Measurements from ENCODE around the gene DAZL.

The DAZL gene

DNA sequence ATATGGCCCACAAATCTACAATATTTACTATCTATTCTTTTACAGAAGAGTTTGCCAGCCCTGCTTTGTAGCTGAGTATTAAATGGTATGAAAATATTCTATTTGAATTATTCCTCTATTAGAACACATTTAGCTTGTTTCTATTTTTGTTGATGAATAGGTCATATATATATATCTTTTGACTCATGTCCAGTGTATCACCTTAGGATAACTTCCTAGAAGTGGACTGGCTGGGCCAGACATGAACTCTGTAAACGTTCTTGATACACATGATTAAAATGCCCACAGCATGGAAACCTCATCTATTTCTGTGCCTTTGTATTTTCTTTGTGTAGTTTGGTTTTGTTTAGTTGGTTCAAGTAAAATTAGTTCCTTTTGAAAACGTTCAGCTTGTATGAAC is 37.1 kb downstream of the DAZL start:
- Mint-ChIP-seq H3K4me3 (no peak overlapping the region), H3K27ac (no peak overlapping the region), H3K9me3 (peaks cover 8% of the 10 kb centered on the region), H3K27me3 (peaks cover 31% of the 10 kb centered on the region), H3K36me3 (no peaks in the 10 kb centered on the region), H3K4me1 (no peaks in the 10 kb centered on the region)
- no peak for ATAC-seq

DNA sequence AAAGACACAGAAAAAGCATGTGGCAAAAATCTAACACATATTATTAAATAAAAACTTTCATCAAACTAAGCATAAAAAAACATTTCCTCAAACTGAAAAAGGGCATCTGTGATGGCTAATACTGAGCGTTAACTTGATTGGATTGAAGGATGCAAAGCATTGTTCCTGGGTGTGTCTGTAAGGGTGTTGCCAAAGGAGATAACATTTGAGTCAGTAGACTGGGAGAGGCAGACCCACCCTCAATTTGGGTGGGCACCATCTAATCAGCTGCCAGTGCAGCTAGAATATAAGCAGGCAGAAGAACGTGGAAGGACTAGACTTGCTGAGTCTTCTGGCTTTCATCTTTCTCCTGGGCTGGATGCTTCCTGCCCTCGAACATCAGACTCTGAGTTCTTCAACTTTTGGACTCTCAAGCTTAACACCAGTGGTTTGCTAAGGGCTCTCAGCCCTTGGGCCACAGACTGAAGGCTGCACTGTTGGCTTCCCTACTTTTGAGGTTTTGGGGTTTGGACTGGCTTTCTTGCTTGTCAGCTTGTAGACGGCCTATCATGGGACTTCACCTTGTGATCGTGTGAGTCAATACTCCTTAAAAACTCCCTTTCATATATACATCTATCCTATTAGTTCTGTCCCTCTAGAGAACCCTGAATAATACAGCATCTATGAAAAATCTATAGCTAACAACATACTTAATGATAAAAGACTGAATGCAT is 45.4 kb downstream of the DAZL start:
- H3K9me3 Mint-ChIP-seq = peaks cover 5% of the 10 kb centered on the region
- no peaks in the 10 kb centered on the region for H3K36me3 Mint-ChIP-seq
- no peaks in the 10 kb centered on the region for H3K4me1 Mint-ChIP-seq
- no peak for ATAC-seq
- no peak overlapping the region for H3K27ac Mint-ChIP-seq
- no peak overlapping the region for H3K4me3 Mint-ChIP-seq
- peaks cover 13% of the 10 kb centered on the region for H3K27me3 Mint-ChIP-seq

DNA sequence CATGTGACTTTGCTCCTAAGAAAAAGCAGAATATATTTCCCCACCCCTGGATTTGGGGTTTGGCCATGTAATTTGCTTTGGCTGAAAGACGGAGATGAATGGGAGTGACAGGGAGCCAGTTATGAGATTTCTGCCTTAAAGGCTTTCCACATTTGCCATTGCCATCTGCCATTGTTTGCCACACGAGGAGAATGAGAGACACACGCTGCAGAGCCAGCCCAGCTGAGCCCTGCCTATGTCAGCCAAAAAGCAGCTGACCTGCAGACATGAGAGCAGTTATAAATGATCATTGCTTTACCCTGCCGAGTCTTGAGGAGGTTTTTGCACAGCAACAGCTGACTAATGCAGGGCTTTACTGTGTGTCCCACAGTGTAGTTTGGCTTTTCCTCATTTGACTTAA is 51.1 kb downstream of the DAZL start:
- no peaks in the 10 kb centered on the region for H3K9me3 Mint-ChIP-seq
- H3K27ac Mint-ChIP-seq = no peak overlapping the region
- no peaks in the 10 kb centered on the region for H3K36me3 Mint-ChIP-seq
- H3K27me3 Mint-ChIP-seq = peaks cover 46% of the 10 kb centered on the region
- H3K4me1 Mint-ChIP-seq = no peaks in the 10 kb centered on the region
- no peak overlapping the region for H3K4me3 Mint-ChIP-seq
- no peak for ATAC-seq

DNA sequence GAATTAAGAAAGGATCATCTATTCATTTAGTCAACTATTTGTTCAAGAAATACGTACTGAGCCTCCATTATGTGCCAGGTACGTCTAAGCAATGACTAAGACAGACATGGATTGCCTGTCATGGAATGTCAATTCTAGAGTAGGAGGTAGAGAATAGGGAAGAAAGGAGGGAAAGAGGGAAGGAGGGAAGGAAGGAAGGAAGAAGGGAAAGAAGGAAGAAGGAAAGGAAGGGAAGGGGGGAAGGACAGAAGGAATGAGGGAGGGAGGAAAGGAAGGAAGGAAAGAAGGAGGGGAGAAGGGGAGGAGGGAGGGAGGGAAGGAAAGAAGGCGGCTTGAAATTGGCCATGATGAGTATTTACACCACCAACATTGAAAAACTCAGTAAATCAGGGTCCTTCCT is 52.5 kb downstream of the DAZL start:
- H3K9me3 Mint-ChIP-seq = peaks cover 2% of the 10 kb centered on the region
- no peaks in the 10 kb centered on the region for H3K36me3 Mint-ChIP-seq
- H3K27me3 Mint-ChIP-seq = peaks cover 35% of the 10 kb centered on the region
- H3K4me1 Mint-ChIP-seq = no peaks in the 10 kb centered on the region
- no peak for ATAC-seq
- no peak overlapping the region for H3K27ac Mint-ChIP-seq
- no peak overlapping the region for H3K4me3 Mint-ChIP-seq

DNA sequence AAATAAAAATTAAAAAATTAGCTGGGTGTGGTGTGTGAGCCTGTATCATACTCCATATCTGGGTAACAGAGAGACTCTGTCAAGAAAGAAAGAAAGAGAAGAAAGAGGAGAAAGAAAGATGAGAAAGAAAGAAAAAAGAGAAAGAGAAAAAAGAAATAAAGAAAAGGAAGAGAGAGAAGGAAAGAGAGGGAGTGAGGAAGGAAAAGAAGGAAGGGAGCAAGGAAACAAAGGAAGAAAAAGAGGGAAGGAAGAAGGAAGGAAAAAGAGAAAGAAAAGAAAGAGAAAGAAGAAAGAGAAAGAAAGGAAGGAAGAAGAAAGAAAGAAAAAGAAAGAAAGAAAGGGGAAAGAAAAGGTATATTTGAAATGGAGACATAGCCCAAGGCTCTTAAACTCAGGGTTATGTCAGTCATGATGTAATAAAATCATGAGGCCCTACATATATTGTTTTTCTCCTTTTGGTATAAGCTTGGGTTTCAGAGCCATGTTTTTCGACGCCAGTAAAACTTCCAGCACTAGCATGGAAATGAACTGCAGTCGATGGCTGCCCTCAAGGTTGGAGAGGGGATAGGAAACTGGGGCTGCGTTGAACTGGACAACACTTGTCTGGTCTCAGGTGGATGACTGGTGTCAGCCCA is 53.8 kb downstream of the DAZL start:
- H3K27ac Mint-ChIP-seq = peak overlapping the region; percentile 57
- H3K4me3 Mint-ChIP-seq = no peak overlapping the region
- H3K9me3 Mint-ChIP-seq = peaks cover 2% of the 10 kb centered on the region
- no peak for ATAC-seq
- H3K4me1 Mint-ChIP-seq = peaks cover 9% of the 10 kb centered on the region
- H3K36me3 Mint-ChIP-seq = no peaks in the 10 kb centered on the region
- peaks cover 33% of the 10 kb centered on the region for H3K27me3 Mint-ChIP-seq

DNA sequence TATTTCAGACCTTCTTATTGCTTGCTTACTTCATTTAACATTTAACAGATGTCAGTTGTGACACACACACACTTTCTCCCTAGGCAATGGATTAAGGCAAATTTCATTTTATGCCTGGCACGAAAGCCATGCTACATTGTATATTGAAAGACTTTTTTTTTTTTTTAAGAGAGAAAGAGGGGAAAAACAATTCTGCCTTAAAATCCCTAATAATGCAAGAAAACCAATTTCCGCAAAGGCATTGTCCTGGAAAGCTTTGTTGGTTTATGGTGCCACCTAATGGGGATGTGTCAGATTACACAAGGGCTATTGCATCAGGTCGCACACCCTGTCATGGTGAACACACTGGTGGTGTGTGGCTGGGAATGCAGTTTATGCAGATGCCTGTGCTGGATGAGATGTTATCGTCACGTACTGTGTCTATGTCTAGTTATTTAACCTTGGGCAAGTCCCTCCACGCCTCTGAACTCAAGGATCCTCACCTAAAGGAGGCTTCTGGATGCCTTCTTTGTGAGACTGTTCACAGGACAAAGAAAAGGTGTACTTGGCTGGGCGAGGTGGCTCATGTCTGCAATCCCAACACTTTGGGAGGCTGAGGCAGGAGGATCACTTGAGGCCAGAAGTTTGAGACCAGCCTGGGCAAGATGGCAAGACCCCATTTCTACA is 54.4 kb downstream of the DAZL start:
- Mint-ChIP-seq H3K27ac (peak overlapping the region; percentile 57), H3K36me3 (no peaks in the 10 kb centered on the region), H3K4me1 (peaks cover 11% of the 10 kb centered on the region), H3K9me3 (peaks cover 2% of the 10 kb centered on the region), H3K4me3 (no peak overlapping the region), H3K27me3 (peaks cover 33% of the 10 kb centered on the region)
- peak; percentile 86 for ATAC-seq

DNA sequence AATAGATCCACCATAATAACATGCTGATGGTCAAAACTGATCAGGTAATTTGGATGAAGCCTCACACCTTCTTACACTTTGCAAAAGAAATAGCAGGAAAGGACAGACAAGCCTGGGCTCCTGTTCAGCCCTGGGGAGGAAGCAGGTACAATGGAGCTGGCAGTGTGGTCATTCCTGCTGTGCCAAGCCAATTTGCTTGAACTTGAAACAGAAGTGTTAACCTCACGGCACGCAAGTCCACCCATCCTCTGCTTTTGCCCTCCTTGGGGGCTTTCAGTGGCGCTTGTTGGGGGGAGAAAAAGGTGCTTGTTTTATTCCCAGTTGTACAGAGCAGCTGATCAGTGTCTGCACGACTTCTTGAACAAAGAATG is 54.9 kb downstream of the DAZL start:
- H3K36me3 Mint-ChIP-seq = no peaks in the 10 kb centered on the region
- H3K4me3 Mint-ChIP-seq = no peak overlapping the region
- peak overlapping the region; percentile 57 for H3K27ac Mint-ChIP-seq
- peaks cover 33% of the 10 kb centered on the region for H3K27me3 Mint-ChIP-seq
- no peak for ATAC-seq
- H3K9me3 Mint-ChIP-seq = peaks cover 2% of the 10 kb centered on the region
- peaks cover 11% of the 10 kb centered on the region for H3K4me1 Mint-ChIP-seq

DNA sequence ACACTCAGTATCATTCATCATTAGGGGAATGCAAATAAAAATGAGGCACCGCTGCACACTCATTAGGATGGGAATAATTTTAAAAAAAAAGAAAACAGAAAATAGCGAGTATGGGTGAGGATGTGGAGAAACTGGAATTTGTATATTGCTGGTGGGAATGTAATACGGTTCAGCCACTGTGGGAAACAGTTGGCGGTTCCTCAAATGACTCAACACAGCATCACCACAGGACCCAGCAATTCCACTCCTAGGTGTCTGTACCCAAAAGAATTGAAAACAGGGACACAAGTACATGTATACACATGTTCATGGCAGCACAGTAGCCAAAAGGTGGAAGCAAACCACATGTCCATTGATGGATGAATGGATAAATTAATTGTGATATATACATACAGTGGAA is 56.5 kb downstream of the DAZL start:
- Mint-ChIP-seq H3K4me1 (peaks cover 11% of the 10 kb centered on the region), H3K27ac (no peak overlapping the region), H3K4me3 (no peak overlapping the region)

DNA sequence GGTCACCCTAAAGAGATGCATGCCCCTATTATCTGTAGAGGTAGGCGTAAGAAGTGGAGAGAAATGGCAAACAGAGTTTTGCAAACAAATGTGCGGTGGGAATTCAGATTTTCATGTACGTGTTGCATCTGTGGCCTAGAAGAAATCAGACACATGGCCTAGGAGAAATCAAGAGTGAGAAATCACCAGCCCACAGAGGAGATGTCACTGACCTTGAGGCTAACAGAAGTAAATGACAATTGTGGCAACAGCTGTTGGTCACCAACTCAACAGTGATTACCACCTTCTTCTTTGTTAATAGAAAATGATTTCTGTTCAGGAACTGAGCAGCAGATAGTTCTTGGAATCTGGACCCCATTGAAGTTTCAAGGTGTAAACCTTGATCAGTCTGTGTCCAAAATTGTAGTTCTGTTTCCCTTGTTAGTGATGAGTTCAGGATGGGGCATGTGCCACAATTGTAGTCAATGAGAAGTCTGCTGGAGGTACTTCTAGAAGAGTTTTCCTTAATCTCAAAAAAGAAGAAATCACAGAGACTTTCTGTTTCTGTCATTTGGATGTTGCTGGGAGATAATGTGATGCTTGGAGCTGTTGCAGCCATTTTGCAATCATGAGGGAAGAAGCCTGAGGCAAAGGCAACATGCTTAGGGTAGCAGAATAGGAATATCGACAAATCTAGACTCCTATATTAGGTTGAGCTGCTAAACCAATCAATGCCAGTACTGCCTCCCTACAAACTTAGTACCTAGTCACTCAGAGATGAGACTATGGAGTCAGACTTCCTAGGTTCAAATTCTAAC is 57.5 kb downstream of the DAZL start:
- peaks cover 11% of the 10 kb centered on the region for H3K4me1 Mint-ChIP-seq
- H3K27ac Mint-ChIP-seq = no peak overlapping the region
- peaks cover 2% of the 10 kb centered on the region for H3K9me3 Mint-ChIP-seq
- peaks cover 18% of the 10 kb centered on the region for H3K27me3 Mint-ChIP-seq
- no peaks in the 10 kb centered on the region for H3K36me3 Mint-ChIP-seq
- H3K4me3 Mint-ChIP-seq = no peak overlapping the region
- no peak for ATAC-seq

More for the DNA sequence above, 56.5 kb downstream of the DAZL start:
- no peaks in the 10 kb centered on the region for H3K36me3 Mint-ChIP-seq
- H3K9me3 Mint-ChIP-seq = peaks cover 2% of the 10 kb centered on the region
- no peak for ATAC-seq
- H3K27me3 Mint-ChIP-seq = peaks cover 28% of the 10 kb centered on the region

DNA sequence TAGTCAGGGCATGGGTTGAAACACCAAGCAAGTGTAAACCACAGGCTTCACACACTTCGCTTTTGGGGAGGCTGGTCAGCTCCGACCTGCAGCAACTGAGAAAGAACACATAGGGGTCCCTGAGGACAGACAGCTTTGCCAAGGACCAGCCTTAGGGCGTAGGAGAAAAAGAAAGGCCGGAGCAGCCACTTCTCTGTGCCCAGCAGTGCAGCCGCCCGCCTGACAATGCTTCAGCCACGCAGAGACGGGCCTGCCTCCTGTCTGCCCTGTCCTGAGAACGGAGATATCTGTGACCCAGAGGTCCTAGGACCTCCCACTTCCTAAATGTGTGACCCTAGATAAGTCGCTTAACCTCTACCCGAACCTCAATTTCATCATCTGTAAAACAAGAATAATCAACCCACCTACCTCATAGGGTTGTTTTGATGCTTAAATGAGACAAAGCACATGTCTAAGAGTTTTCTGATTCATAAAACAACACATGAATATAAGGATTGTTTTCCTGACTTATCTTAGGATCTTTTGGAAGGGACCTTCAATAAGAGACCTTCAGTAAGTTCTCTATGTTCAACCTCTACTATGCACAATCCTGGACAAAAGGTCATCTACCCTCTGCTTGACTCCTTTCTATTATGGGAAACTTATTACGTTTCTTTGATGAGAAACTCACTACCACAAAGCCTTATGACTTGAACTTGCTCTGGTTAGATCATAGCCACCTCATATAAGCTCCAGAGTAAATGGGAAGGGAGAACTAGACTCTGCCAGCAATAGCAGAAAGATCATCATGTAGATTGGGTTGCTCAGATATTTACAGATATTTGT is 58.8 kb downstream of the DAZL start:
- Mint-ChIP-seq H3K4me3 (no peak overlapping the region), H3K27me3 (peaks cover 8% of the 10 kb centered on the region), H3K36me3 (no peaks in the 10 kb centered on the region), H3K27ac (peak overlapping the region; percentile 30), H3K4me1 (peaks cover 11% of the 10 kb centered on the region), H3K9me3 (peaks cover 2% of the 10 kb centered on the region)
- ATAC-seq = no peak

DNA sequence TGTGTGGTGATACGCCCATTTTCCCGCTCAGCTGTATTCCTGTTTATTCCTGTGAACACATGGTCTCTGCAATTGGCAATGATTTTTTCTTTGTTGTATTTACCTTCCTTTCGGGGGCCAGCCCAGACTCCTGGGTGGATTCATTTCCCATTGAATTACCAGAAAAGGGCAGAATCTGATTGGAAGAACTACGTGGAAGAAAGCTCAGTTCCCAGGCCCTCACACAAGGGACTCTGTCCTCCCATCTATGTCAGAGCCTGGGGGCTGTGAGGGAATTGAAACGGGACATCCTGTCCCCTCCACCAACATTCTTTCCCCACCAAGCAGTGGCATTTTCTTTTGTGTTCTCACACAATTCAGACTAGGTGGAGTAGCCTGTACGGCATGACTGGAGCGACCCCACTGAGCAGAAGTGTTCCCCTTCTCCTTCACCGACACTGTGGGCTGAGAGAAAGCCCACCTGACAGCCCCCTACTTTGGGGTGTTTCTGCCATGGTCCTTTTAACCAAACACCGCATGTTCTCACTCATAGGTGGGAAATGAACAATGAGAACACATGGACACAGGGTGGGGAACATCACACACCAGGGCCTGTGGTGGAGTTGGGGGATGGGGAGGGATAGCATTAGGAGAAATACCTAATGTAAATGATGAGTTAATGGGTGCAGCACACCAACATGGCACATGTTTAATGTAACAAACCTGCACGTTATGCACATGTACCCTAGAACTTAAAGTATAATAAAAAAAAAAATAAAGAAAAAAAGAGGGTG is 59.6 kb downstream of the DAZL start:
- H3K4me1 Mint-ChIP-seq = peaks cover 11% of the 10 kb centered on the region
- H3K4me3 Mint-ChIP-seq = no peak overlapping the region
- H3K36me3 Mint-ChIP-seq = no peaks in the 10 kb centered on the region
- ATAC-seq = no peak
- H3K27me3 Mint-ChIP-seq = peaks cover 9% of the 10 kb centered on the region
- peaks cover 2% of the 10 kb centered on the region for H3K9me3 Mint-ChIP-seq
- peak overlapping the region; percentile 30 for H3K27ac Mint-ChIP-seq

DNA sequence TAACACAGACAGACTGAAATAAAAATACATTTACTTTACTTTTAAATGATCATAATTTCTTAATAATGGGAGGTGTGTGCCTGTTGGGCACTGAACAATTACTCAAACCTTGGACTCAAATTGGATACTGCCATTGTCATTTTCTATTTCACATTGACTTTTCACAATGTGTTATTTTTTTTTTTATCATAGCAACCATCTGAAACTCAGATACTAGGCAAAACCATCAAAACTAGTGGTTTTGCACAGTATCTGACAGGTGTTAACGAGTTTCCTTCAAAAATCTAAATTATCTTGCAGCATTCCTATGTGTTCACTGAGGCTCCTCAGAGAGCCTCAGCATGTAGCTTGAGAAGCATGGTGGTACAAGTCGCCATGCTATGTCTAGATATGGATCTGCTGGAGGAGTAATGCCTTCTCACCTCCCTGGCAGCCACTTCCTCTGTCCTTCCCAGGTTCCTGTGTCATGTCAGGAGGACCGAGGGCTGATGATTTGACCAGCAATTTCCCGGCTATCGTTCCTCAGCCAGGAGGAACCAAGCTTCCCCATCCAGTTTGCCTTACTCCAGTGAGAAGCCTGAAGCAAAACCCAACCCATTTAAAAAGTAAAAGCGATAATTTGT is 61.9 kb downstream of the DAZL start:
- Mint-ChIP-seq H3K27ac (no peak overlapping the region), H3K9me3 (peaks cover 2% of the 10 kb centered on the region), H3K4me3 (no peak overlapping the region), H3K4me1 (peaks cover 11% of the 10 kb centered on the region), H3K27me3 (peaks cover 28% of the 10 kb centered on the region), H3K36me3 (no peaks in the 10 kb centered on the region)
- no peak for ATAC-seq

DNA sequence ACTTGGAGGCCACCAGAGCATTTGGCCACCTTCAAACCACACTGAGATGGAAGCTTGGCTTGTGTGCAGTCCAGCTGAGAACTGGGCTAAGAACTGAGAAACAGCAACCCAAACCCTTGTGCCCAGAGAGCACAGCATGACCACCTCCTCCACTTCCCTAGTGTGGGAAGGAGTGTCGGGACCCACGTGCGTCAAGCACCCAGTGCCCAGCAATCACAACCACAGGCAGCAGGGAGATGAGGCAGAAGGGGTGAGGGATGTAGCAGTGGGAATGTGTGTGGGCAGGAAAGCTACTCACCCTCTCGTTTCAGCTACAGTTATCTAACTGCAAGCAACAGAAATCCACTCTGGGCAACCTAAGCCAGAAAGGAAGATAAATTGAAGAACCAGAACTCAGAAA is 66.7 kb downstream of the DAZL start:
- no peaks in the 10 kb centered on the region for H3K36me3 Mint-ChIP-seq
- no peak overlapping the region for H3K27ac Mint-ChIP-seq
- H3K9me3 Mint-ChIP-seq = no peaks in the 10 kb centered on the region
- peaks cover 5% of the 10 kb centered on the region for H3K4me1 Mint-ChIP-seq
- peaks cover 48% of the 10 kb centered on the region for H3K27me3 Mint-ChIP-seq
- no peak overlapping the region for H3K4me3 Mint-ChIP-seq
- ATAC-seq = no peak

DNA sequence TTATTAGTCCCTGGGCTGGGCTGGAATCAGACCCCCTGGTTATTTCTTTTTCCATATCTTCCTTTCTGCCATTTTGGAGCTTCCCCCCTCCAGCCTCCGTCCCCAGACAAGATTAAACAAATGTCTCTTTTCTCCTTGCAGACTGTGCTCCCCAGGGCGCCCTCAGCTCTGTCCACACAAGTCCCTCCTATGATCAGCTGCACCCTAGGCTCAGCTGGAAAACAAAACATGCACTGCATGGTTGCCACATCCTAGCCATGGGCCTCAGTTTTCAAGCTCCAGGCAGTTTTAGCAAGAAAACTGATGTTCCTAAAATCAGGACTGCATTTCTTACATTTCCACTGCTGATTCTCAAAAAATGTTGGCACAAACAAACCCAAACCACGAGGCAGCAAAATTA is 68.2 kb downstream of the DAZL start:
- no peak overlapping the region for H3K4me3 Mint-ChIP-seq
- H3K27ac Mint-ChIP-seq = no peak overlapping the region
- no peak for ATAC-seq
- H3K4me1 Mint-ChIP-seq = peaks cover 5% of the 10 kb centered on the region
- no peaks in the 10 kb centered on the region for H3K36me3 Mint-ChIP-seq
- no peaks in the 10 kb centered on the region for H3K9me3 Mint-ChIP-seq
- H3K27me3 Mint-ChIP-seq = peaks cover 50% of the 10 kb centered on the region
